Measurements from ENCODE around the gene URB1. TPM values are rescaled to one million over a fixed set of nuclear protein-coding genes. Genes with fewer than 3 reads are reported as not detected.
"Not testable (repeated sequence)": the region's sequence is repeated elsewhere in the genome, so short reads cannot be mapped to it uniquely, and the experiment has no call there.

Gene URB1
- 22.4 and 24.4 TPM in 2 replicates for total RNA-seq

GRCh38 chr21:32392880-32393676, at the start of gene URB1:
TSS of gene URB1 (minus strand) at chr21:32393012. CDS start at chr21:32392910, 102 bp downstream.
- intact Hi-C loops (cut with micrococcal nuclease), result loop anchor here (1.0 to 5.0 kb wide), 12 partner anchors 10 to 1149 kb away; partner anchors contain the start of genes CFAP298, EVA1C, GART and MIS18A

GRCh38 chr21:32437729-32438128, 44.9 kb upstream of the URB1 start:
- intact Hi-C loops (cut with micrococcal nuclease), result no loop called here

- intact Hi-C loops (cut with micrococcal nuclease), result not testable (repeated sequence)
Observed at GRCh38 chr21:32432982-32433660, 40.3 kb upstream of the URB1 start.

GRCh38 chr21:32427958-32428623, 35.3 kb upstream of the URB1 start:
- intact Hi-C loops (cut with micrococcal nuclease), result no loop called here

GRCh38 chr21:32426592-32427051, 33.8 kb upstream of the URB1 start:
- intact Hi-C loops (cut with micrococcal nuclease), result no loop called here

- intact Hi-C loops (cut with micrococcal nuclease), result no loop called here
Observed at GRCh38 chr21:32426066-32426465, 33.3 kb upstream of the URB1 start.

GRCh38 chr21:32425628-32426027, 32.8 kb upstream of the URB1 start:
- intact Hi-C loops (cut with micrococcal nuclease), result no loop called here

- intact Hi-C loops (cut with micrococcal nuclease), result no loop called here
Observed at GRCh38 chr21:32424674-32425073, 31.9 kb upstream of the URB1 start.

- intact Hi-C loops (cut with micrococcal nuclease), result no loop called here
Observed at GRCh38 chr21:32424191-32424535, 31.4 kb upstream of the URB1 start.

GRCh38 chr21:32423320-32424190, 30.7 kb upstream of the URB1 start:
- intact Hi-C loops (cut with micrococcal nuclease), result no loop called here

- intact Hi-C loops (cut with micrococcal nuclease), result no loop called here
Observed at GRCh38 chr21:32422064-32422463, 29.3 kb upstream of the URB1 start.

- intact Hi-C loops (cut with micrococcal nuclease), result no loop called here
Observed at GRCh38 chr21:32418146-32418545, 25.3 kb upstream of the URB1 start.

- intact Hi-C loops (cut with micrococcal nuclease), result no loop called here
Observed at GRCh38 chr21:32415451-32416398, 22.9 kb upstream of the URB1 start.

GRCh38 chr21:32414579-32415358, 22.0 kb upstream of the URB1 start:
- intact Hi-C loops (cut with micrococcal nuclease), result loop anchor here (5.0 kb wide), 3 partner anchors 137 to 682 kb away; partner anchors contain the start of genes MIS18A, SCAF4 and SYNJ1

GRCh38 chr21:32413697-32414578, 21.1 kb upstream of the URB1 start:
- intact Hi-C loops (cut with micrococcal nuclease), result loop anchor here (5.0 kb wide), 3 partner anchors 137 to 682 kb away; partner anchors contain the start of genes MIS18A, SCAF4 and SYNJ1

GRCh38 chr21:32413015-32413504, 20.2 kb upstream of the URB1 start:
- intact Hi-C loops (cut with micrococcal nuclease), result loop anchor here (5.0 kb wide), 3 partner anchors 136 to 681 kb away; partner anchors contain the start of genes MIS18A, SCAF4 and SYNJ1
